Effector memory CD4-positive, alpha-beta T cell (primary cell): Measurements from ENCODE around the gene EXD3.

Experiments used
- DNase-seq, 3 donors: peaks; one replicate each; pipeline ENCODE4 v3.0.0-alpha.2; 2020
- H3K27ac ChIP-seq: 2 replicates; pipeline ENCODE4 v1.7.0; 2013; ENCODE audit warnings: mild to moderate bottlenecking, low read length, moderate library complexity; ENCODE audit not compliant: insufficient read depth, poor library complexity, severe bottlenecking
- H3K27me3 ChIP-seq: replicated peaks from 2 replicates; pipeline ENCODE4 v1.7.0; 2013; ENCODE audit warnings: mild to moderate bottlenecking, low read length; ENCODE audit not compliant: insufficient read depth, control insufficient read depth, poor library complexity, severe bottlenecking
- H3K36me3 ChIP-seq: 2 replicates; pipeline ENCODE4 v1.7.0; 2013; ENCODE audit warnings: mild to moderate bottlenecking, low read length, moderate library complexity; ENCODE audit not compliant: control insufficient read depth, insufficient read depth
- H3K4me1 ChIP-seq: 2 replicates; pipeline ENCODE4 v1.7.0; 2013; ENCODE audit warnings: low read length, mild to moderate bottlenecking; ENCODE audit not compliant: control insufficient read depth, insufficient read depth, poor library complexity, severe bottlenecking
- H3K4me3 ChIP-seq: 2 replicates; pipeline ENCODE4 v1.7.0; 2013; ENCODE audit warnings: low read length, low read depth, mild to moderate bottlenecking; ENCODE audit not compliant: insufficient read depth, poor library complexity, severe bottlenecking
- H3K9me3 ChIP-seq: 2 replicates; pipeline ENCODE4 v1.7.0; 2013; ENCODE audit warnings: mild to moderate bottlenecking, low read length, moderate library complexity; ENCODE audit not compliant: control insufficient read depth

The EXD3 gene

GRCh38 chr9:137430723-137431415 lies 7.9 kb upstream of the EXD3 start:
- H3K27me3 ChIP-seq = no peaks in the 10 kb centered on the region
- no peak overlapping the region for H3K27ac ChIP-seq
- no peaks in the 10 kb centered on the region for H3K36me3 ChIP-seq
- H3K4me3 ChIP-seq = no peak overlapping the region
- no peaks in the 10 kb centered on the region for H3K4me1 ChIP-seq
- DNase-seq = no peak
- no peaks in the 10 kb centered on the region for H3K9me3 ChIP-seq

- Histone ChIP-seq H3K36me3 (no peaks in the 10 kb centered on the region), H3K27ac (no peak overlapping the region), H3K27me3 (no peaks in the 10 kb centered on the region), H3K4me1 (no peaks in the 10 kb centered on the region), H3K4me3 (no peak overlapping the region), H3K9me3 (no peaks in the 10 kb centered on the region)
- no peak for DNase-seq
Observed at GRCh38 chr9:137429974-137430722, 7.2 kb upstream of the EXD3 start.

GRCh38 chr9:137429546-137429890 lies 6.6 kb upstream of the EXD3 start:
- Histone ChIP-seq H3K27ac (no peak overlapping the region), H3K36me3 (no peaks in the 10 kb centered on the region), H3K4me1 (no peaks in the 10 kb centered on the region), H3K27me3 (no peaks in the 10 kb centered on the region), H3K9me3 (no peaks in the 10 kb centered on the region), H3K4me3 (no peak overlapping the region)
- DNase-seq = no peak

GRCh38 chr9:137428841-137429545 lies 6.0 kb upstream of the EXD3 start:
- Histone ChIP-seq H3K4me1 (peaks cover 2% of the 10 kb centered on the region), H3K27ac (no peak overlapping the region), H3K9me3 (no peaks in the 10 kb centered on the region), H3K27me3 (no peaks in the 10 kb centered on the region), H3K36me3 (no peaks in the 10 kb centered on the region), H3K4me3 (no peak overlapping the region)
- no peak for DNase-seq

- Histone ChIP-seq H3K36me3 (no peaks in the 10 kb centered on the region), H3K4me3 (no peak overlapping the region), H3K27ac (no peak overlapping the region), H3K9me3 (no peaks in the 10 kb centered on the region), H3K4me1 (peaks cover 6% of the 10 kb centered on the region), H3K27me3 (no peaks in the 10 kb centered on the region)
- DNase-seq = no peak
Observed at GRCh38 chr9:137428311-137428630, 5.3 kb upstream of the EXD3 start.

GRCh38 chr9:137427454-137428310 lies 4.7 kb upstream of the EXD3 start:
- H3K4me3 ChIP-seq = no peak overlapping the region
- no peak overlapping the region for H3K27ac ChIP-seq
- DNase-seq = no peak
- H3K9me3 ChIP-seq = no peaks in the 10 kb centered on the region
- no peaks in the 10 kb centered on the region for H3K27me3 ChIP-seq
- no peaks in the 10 kb centered on the region for H3K36me3 ChIP-seq
- peaks cover 6% of the 10 kb centered on the region for H3K4me1 ChIP-seq

GRCh38 chr9:137426018-137426681 lies 3.2 kb upstream of the EXD3 start:
- Histone ChIP-seq H3K4me3 (no peak overlapping the region), H3K4me1 (peaks cover 12% of the 10 kb centered on the region), H3K36me3 (no peaks in the 10 kb centered on the region), H3K9me3 (no peaks in the 10 kb centered on the region), H3K27ac (no peak overlapping the region), H3K27me3 (no peaks in the 10 kb centered on the region)
- DNase-seq = no peak

GRCh38 chr9:137423514-137424291 lies 741 bp upstream of the EXD3 start:
- peak overlapping the region; percentile 39 for H3K4me3 ChIP-seq
- peaks cover 12% of the 10 kb centered on the region for H3K4me1 ChIP-seq
- no peaks in the 10 kb centered on the region for H3K36me3 ChIP-seq
- peak overlapping the region; percentile 51 for H3K27ac ChIP-seq
- no peaks in the 10 kb centered on the region for H3K27me3 ChIP-seq
- no peak for DNase-seq
- H3K9me3 ChIP-seq = no peaks in the 10 kb centered on the region
